Suprapubic skin (tissue), 4 donors: ENCODE results near the gene FBXW12.
A peak's percentile ranks its signal among the peaks of the same experiment; 100 is the strongest.

ENCODE experiments used
- POLR2A ChIP-seq, 2 donors: fragments of 450-650 bp; IDR thresholded peaks; one replicate each; pipeline ENCODE4 v1.6.1; 2017; ENCODE audit warnings: antibody characterized with exemption in 2 of 2, mild to moderate bottlenecking in 2 of 2, moderate library complexity in 2 of 2
- POLR2AphosphoS5 ChIP-seq, 3 donors: sonication (generic); formaldehyde crosslinking; IDR thresholded peaks; one replicate each; pipeline ENCODE4 v1.6.1; 2017; ENCODE audit warnings: antibody characterized with exemption in 3 of 3
- TF ChIP-seq, protein P1 (sequence below), 2 donors: fragments of 200-600 bp in 1 of 2; fragments of 450-650 bp in 1 of 2; sonication (generic) in 1 of 2; IDR thresholded peaks; one replicate each; pipeline ENCODE4 v1.5.1; 2016 to 2019; ENCODE audit warnings: antibody characterized with exemption in 2 of 2, mild to moderate bottlenecking in 1 of 2, moderate library complexity in 1 of 2

DNA sequence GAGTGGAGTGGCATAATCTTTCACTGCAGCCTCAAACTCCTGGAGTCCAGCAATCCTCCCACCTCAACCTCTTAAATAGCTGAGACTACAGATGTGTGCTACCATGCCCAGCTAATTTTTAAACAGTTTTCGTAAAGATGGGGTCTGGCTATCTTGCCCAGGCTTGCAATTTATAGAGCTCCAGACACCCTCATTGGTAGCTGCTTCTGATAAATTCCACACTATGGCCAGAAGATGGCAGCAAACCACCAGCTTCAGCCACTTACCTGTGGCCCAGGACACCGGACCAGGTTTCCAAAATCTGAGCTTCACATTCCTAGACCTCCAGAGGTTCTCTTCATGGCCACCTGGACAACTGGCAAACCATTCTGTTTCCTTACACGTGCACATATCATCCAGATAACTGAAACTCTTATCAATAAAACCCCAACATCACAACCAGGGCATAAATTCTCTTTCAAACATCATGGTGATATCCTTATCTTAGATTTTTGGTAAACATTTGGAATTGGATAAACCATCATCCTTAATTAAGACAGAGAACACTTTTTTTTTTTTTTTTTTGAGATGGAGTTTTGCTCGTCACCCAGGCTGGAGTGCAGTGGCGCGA, 28.9 kb downstream of the FBXW12 start:
- TF ChIP-seq, protein P1, sequence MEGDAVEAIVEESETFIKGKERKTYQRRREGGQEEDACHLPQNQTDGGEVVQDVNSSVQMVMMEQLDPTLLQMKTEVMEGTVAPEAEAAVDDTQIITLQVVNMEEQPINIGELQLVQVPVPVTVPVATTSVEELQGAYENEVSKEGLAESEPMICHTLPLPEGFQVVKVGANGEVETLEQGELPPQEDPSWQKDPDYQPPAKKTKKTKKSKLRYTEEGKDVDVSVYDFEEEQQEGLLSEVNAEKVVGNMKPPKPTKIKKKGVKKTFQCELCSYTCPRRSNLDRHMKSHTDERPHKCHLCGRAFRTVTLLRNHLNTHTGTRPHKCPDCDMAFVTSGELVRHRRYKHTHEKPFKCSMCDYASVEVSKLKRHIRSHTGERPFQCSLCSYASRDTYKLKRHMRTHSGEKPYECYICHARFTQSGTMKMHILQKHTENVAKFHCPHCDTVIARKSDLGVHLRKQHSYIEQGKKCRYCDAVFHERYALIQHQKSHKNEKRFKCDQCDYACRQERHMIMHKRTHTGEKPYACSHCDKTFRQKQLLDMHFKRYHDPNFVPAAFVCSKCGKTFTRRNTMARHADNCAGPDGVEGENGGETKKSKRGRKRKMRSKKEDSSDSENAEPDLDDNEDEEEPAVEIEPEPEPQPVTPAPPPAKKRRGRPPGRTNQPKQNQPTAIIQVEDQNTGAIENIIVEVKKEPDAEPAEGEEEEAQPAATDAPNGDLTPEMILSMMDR (IDR thresholded peaks at IDR 0.05) = peak; percentile 74 to 81
- no peak for TF ChIP-seq POLR2AphosphoS5 (IDR thresholded peaks at IDR 0.05)
- TF ChIP-seq POLR2A (IDR thresholded peaks at IDR 0.05) = no peak
